GM12874 (cell line): ENCODE data around the gene RAPGEF5.

Experiments used
- CTCF ChIP-seq: IDR thresholded peaks from 2 replicates; pipeline ENCODE4 v1.5.1; 2011; ENCODE audit warnings: low read depth, mild to moderate bottlenecking, control low read depth, low read length, moderate library complexity; ENCODE audit not compliant: insufficient read depth

Gene RAPGEF5

GRCh38 chr7:22202141-22202540 lies 154.8 kb downstream of the RAPGEF5 start:
- TF ChIP-seq CTCF = no peak

- TF ChIP-seq CTCF = no peak
Observed at GRCh38 chr7:22201186-22201880, 155.6 kb downstream of the RAPGEF5 start.

- TF ChIP-seq CTCF = no peak
Observed at GRCh38 chr7:22200777-22201176, 156.2 kb downstream of the RAPGEF5 start.

GRCh38 chr7:22200238-22200637 lies 156.7 kb downstream of the RAPGEF5 start:
- TF ChIP-seq CTCF = no peak

GRCh38 chr7:22197376-22197775 lies 159.6 kb downstream of the RAPGEF5 start:
- no peak for TF ChIP-seq CTCF

GRCh38 chr7:22196429-22196828 lies 160.5 kb downstream of the RAPGEF5 start:
- no peak for TF ChIP-seq CTCF

- no peak for TF ChIP-seq CTCF
Observed at GRCh38 chr7:22195397-22196172, 161.4 kb downstream of the RAPGEF5 start.
